Stimulated activated naive CD8-positive, alpha-beta T cell treated with anti-CD3 and anti-CD28 coated beads, Interleukin-15, Interleukin-2, amounts not matched to agents 100 U/mL and 50 U/mL, for 24 hours (primary cell): ENCODE measurements around the gene CC2D1B.

Experiments used
- ATAC-seq: fragments of 150-1000 bp; cut with Tn5 transposase; one replicate; pipeline ENCODE4 v1.10.0; 2021
- DNase-seq: peaks from one replicate; pipeline ENCODE4 v3.0.0; 2021

CC2D1B gene

GRCh38 chr1:52359676-52360594 lies 6.1 kb downstream of the CC2D1B start:
- DNase-seq (no peak), ATAC-seq (no peak)

- DNase-seq = no peak
- no peak for ATAC-seq
These were observed 7.0 kb downstream of the CC2D1B start for GRCh38 chr1:52358851-52359497.

- DNase-seq (no peak), ATAC-seq (no peak)
These were observed 8.6 kb downstream of the CC2D1B start for GRCh38 chr1:52357397-52357796.

- DNase-seq (no peak), ATAC-seq (no peak)
These were observed 9.1 kb downstream of the CC2D1B start for GRCh38 chr1:52356818-52357355.

- ATAC-seq (no peak), DNase-seq (no peak)
These were observed 10.0 kb downstream of the CC2D1B start for GRCh38 chr1:52355847-52356505.

- ATAC-seq = no peak
These were observed 10.6 kb downstream of the CC2D1B start for GRCh38 chr1:52355436-52355835.

GRCh38 chr1:52352690-52353089 lies 13.3 kb downstream of the CC2D1B start:
- ATAC-seq (peak; percentile 15), DNase-seq (no peak)

More at GRCh38 chr1:52355436-52355835, 10.6 kb downstream of the CC2D1B start:
- DNase-seq = no peak

- DNase-seq (no peak), ATAC-seq (peak; percentile 44)
These were observed 17.2 kb downstream of the CC2D1B start for GRCh38 chr1:52348704-52349300.

- ATAC-seq (no peak), DNase-seq (no peak)
These were observed 19.4 kb downstream of the CC2D1B start for GRCh38 chr1:52346653-52347052.

GRCh38 chr1:52345252-52345651 lies 20.8 kb downstream of the CC2D1B start:
- no peak for DNase-seq
- no peak for ATAC-seq

GRCh38 chr1:52343979-52344378 lies 22.0 kb downstream of the CC2D1B start:
- DNase-seq (no peak), ATAC-seq (no peak)

- ATAC-seq = no peak
- DNase-seq = no peak
These were observed 24.2 kb downstream of the CC2D1B start for GRCh38 chr1:52341655-52342260.

GRCh38 chr1:52337439-52337838 lies 28.6 kb downstream of the CC2D1B start:
- DNase-seq (no peak), ATAC-seq (no peak)

- DNase-seq = no peak
- ATAC-seq = no peak
These were observed 31.0 kb downstream of the CC2D1B start for GRCh38 chr1:52334906-52335528.

GRCh38 chr1:52332411-52332810 lies 33.6 kb downstream of the CC2D1B start:
- DNase-seq (no peak), ATAC-seq (no peak)

GRCh38 chr1:52328615-52329014 lies 37.4 kb downstream of the CC2D1B start:
- no peak for ATAC-seq
- DNase-seq = no peak

GRCh38 chr1:52325786-52326185 lies 40.2 kb downstream of the CC2D1B start:
- no peak for DNase-seq
- ATAC-seq = no peak

- no peak for DNase-seq
- ATAC-seq = no peak
These were observed 42.3 kb downstream of the CC2D1B start for GRCh38 chr1:52323731-52324130.

- DNase-seq = no peak
- no peak for ATAC-seq
These were observed 44.9 kb downstream of the CC2D1B start for GRCh38 chr1:52321061-52321460.

- ATAC-seq = no peak
These were observed 59.6 kb downstream of the CC2D1B start for GRCh38 chr1:52306227-52307006.

More at GRCh38 chr1:52306227-52307006, 59.6 kb downstream of the CC2D1B start:
- no peak for DNase-seq
